Measurements from ENCODE around the gene CST2.
"Not testable (repeated sequence)": the region's sequence is repeated elsewhere in the genome, so short reads cannot be mapped to it uniquely, and the experiment has no call there.

CST2 gene, protein sequence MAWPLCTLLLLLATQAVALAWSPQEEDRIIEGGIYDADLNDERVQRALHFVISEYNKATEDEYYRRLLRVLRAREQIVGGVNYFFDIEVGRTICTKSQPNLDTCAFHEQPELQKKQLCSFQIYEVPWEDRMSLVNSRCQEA

DNA sequence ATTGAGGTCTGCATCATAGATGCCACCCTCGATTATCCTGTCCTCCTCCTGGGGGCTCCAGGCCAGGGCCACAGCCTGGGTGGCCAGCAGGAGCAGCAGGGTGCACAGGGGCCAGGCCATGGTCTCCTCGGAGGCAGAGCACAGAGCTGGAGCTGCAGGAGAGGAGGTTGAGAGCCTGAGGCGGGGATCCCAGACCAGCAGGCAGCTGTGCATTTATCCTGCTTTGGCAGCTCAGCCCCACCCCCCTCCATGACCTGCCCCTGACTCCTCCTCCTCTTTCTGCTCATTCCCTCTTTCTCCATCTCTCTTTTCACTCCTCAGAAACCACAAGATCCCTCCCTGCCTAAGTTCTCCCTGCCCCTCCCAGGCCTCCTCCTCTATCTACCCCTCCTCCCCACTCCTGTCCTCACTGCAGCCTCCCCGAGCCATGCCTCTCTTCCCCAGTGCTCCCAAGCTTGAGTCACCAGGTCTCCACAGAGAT is at the start of gene CST2:
CST2 (minus strand) TSS at position 189 of the 481 bp plus-strand sequence; CDS start at position 120, 69 bp downstream.
- DNase-seq (ENCODE audit: low spot score): no peak

DNA sequence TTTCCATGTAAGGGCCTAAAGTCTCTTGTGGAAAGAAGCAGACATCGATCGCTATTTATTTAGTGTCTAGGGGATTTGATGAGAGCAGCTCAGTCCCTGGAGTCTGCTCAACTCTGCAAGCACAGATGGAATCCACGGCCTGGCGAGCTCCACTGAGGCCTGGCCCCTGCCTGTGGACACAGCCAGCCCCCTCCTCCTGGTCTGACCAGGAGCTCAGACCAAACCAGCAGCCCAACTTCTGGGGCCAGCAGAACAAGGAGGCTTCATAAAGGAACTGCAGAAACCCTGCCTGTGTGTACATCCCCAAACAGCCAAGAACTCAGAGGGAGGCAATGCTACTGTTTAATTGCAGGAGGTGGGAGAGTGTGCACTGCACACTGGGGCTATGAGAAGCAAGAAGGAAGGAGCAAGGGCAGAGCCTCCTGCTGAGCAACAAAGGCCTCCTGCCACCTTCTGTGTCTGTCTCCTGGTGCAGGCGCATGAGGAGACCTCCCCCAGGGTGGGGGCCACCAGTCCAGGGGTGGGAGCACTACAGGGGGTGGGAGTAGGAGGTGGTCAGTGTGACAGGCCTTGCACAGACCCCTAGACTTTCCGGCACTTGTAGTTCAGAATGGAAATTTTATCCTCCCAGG is 49.2 kb upstream of the CST2 start:
- no peak for DNase-seq (ENCODE audit: low spot score)

DNA sequence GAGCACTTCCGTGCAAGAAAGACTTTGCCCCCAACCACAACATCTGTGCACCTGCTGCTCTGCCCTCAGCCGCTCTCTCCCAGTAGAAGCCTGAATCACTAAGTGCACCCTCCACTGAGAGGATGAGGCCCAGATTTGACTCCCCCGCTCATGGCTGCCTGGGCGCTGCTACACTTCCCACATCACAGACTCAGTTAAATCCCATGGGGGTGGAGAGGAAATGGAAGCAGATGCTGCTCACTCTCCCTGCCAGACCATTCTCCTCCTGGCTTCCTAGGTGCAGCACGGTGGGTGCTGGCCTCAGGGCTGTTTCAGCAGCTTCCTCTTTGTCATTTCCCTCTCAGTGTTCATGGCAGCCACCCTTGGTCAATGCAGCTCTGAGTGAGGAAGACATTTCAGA is 48.2 kb upstream of the CST2 start:
- DNase-seq (ENCODE audit: low spot score): no peak

DNA sequence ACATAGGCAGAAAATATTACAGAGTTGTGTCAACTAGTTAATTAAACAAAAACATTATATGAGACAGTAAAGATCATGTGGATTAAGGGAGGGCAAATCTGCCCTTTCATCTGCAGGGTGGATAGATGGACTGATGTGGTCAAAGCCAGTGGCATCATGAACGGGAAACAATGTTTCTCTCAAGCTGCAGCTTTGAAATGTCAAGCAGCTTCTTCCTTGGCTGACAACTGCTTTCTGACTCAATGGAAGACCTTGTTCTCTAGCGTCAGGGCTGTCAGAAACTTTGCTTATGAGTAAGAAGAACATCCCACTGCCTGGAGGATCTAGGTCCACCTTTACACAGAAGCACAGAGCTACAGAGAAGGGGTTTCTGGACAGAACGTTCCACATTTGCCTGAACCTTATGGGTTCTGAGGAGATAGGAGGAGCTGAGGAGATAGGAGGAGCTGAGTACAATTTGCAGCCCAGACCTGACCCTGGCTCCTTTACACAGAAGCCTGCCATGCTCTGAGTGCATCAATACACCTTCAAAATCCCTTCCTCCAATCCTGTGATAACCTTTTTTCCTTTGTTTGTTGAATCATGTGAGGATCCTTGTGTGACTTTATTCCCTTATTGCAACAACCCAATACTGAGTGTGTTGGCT is 47.0 kb upstream of the CST2 start:
- no peak for DNase-seq (ENCODE audit: low spot score)

DNA sequence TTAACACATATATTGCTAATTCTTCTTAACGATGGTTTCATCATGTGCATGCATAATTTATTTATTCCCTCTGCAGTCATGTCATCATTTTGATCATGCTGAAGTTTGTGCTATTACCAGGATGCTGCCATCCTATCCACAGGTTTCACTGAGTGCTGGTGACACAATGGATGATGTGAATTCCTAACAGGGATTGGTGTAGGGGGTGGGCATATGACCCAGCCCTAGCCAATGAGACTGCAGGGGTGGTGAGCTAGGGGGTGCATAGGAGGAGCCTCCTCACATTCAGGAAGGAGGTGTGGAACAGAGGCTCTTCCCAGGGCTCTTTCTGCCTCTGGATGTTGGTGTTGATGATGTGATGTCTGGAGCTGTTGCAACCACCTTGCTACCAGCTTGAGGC is 45.5 kb upstream of the CST2 start:
- DNase-seq (ENCODE audit: low spot score): no peak

DNA sequence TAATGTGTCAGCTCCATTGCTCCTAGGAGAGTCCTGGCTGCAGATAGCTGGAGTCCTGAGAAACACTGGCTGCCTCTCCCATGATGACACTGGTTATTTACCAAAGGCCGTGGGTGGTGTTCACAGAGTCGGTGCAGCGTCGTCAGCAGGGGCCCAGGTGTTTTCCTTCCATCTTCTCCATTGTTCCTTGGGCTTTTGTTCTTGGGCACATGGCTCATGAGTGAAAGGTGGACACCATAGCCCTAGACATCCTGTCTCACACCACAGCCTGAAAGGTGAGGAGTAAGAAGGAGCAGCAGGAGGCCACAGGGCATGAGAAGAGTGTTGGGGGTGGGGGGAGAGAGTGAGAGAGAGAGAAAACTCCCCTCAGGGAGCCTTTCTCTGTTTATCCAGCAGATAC is 43.9 kb upstream of the CST2 start:
- no peak for DNase-seq (ENCODE audit: low spot score)

DNA sequence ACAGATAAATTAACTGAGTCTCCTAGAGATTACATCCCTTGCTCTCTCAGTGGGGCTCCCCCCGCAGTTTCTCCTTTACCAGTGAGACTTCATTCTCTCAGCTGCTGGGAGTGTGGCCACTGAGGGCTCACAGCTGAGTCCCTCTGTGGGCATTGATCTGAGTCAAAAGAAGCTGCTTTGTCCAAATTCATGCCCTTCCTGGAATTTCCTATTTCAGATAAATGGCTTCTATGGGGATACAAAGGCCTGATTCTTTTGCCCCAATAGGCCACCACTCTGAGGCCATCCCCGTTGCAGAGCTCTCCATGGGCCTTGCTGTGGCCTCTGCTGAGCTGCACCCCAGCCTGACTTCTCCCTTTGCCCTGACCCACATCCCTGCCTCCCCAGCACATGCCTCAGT is 43.0 kb upstream of the CST2 start:
- DNase-seq (ENCODE audit: low spot score): peak; percentile 43

DNA sequence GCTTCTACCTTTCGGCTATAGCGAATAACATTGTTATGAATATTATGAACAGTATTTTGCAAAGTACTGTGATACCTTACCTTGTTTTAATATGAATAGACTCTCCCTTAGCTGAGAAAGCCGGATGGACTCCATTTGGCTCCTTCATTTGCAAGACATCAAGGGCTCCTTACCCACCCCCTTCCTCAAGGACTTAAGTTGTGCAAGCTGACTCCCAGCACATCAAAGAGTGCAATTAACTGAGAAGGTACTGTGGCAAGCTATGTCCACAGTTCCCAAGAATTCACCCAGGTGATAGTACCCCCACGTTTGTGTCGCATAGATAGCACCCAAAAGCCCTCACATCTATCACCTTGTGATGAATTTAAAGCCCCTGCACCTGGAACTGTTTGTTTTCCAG is 41.8 kb upstream of the CST2 start:
- no peak for DNase-seq (ENCODE audit: low spot score)

DNA sequence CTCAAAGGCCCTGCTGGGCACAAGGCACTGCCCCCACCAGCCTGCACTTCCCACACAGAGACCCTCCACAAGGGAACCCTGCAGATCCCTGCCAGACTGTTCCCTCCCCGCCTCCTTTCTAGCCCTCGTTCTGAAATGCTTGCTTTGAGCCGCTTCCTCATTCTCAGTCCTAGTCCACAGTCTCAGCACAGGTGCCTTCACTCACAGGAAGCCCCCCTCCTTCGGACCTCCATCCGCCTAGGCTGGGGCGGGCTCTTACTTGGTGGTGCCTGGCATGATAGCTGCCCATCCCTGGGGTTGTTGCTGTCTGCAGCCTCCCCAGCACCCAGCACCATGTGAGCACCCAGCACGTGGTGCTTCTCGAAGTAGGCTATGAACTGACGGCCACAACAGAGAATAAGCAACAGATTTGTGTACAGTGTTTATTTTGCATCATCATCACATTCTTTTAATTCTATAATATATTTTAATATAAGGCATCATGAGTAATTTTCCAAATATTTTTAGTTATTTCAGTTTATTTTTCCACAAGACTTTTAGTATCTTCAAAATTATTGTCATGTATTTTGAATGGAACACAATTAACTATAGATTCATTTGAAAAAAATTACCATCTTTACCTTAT is 40.7 kb upstream of the CST2 start:
- DNase-seq (ENCODE audit: low spot score): no peak

DNA sequence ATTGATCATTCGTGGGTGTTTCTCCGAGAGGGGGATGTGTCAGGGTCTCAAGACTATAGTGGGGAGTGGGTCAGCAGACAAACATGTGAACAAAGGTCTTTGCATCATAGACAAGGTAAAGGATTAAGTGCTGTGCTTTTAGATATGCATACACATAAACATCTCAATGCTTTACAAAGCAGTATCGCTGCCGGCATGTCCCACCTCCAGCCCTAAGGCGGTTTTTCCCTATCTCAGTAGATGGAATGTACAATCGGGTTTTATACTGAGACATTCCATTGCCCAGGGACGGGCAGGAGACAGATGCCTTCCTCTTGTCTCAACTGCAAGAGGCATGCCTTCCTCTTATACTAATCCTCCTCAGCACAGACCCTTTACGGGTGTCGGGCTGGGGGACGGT is 34.2 kb upstream of the CST2 start:
- DNase-seq (ENCODE audit: low spot score): not testable (repeated sequence)

DNA sequence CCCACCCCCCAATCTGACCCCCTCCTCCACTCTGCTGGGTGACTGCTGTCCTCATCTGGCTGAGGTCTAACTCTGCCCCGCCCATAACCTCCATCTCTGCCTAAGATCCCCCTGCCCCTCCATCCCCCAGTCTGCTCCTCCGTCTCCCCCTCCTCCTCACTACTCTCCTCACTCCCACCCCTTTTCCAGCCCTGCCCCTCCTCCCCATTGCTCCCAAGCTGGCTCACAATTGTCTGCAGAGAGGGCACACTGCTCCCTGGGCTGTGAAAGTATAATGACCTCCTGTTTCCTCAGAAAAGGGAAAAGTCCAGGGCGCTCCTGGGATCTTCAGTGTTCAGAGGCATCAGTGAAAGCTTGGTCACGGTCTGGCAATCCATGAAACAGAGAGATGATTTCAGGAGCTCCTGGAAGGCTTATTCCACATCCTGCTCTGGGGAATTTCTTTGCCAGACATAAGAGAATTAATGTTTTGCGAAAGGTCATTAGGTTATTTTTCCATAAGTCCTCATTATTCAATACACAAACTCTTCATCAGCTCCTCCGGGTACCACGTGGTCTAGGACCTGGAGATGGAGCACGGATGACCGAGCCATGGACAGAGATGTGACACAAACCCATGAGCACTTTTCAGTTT is 31.6 kb upstream of the CST2 start:
- no peak for DNase-seq (ENCODE audit: low spot score)

DNA sequence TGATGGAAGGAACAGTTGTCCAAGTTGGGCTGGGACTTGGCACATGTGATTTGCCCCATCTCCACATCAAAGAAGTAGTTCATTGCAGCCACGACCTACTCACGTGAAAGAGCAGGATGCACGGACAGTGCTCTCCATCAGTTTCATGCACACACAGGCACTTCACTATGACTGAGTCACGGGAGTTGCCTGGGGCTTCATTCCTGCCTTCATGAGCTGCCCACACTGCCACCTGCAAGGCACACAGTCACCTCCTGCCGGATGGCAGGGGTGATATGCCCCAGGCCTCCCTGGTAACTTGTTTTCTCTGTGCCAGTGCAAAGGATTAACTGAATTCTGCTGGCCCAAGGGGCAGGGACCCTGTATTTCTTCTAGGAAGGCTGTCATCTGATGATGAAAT is 30.2 kb upstream of the CST2 start:
- no peak for DNase-seq (ENCODE audit: low spot score)

DNA sequence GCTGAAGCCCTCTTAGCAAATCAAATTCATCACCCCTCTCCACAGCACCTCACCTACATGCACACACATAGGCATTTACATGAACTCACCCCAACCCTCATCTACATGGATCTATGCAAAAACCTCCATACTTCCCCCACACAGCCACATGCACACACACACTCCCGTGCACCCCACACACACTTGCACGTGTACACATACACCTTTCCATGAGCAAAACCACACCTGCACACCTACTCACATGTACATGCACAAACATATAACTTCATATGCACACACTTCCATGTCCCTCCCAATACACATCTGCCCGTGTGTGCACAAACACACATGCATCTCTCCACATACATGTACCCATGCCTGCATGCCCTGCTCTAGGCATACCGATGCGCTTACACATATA is 29.7 kb upstream of the CST2 start:
- no peak for DNase-seq (ENCODE audit: low spot score)

DNA sequence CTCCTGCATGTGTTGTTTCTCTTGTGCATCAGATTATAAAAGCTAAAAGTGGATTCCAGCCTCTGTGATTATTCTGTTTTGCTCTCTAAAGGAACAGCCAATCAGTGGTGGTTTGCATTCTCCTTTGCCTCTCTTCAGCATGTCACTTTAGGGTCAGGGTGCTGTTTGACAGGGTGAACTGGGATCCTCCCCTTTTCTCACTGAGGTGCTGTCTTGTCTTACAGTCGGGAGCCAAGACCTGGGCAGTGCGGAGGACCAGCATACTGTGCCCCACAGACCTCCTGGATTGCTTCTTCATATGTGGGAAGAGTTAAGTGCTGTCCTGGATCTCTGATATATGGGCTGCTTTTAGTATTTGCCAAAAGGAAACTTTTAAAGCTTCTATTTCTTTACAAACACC is 15.2 kb upstream of the CST2 start:
- DNase-seq (ENCODE audit: low spot score): no peak

DNA sequence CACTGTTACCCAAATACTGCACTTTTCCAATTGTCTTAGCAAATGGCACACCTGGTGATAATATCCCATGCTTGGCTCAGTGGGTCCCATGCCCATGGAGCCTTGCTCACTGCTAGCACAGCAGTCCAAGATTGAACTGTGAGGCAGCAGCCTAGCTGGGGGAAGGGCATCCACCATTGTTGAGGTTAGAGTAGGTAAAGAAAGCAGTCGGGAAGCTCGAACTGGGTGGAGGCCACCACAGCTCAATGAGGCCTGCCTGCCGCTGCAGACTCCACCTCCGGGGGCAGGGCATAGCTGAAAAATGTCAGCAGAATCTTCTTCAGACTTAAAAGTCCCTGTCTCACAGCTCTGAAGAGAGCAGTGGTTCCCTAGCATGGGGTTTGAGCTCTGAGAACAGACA is 9.2 kb upstream of the CST2 start:
- DNase-seq (ENCODE audit: low spot score): no peak

DNA sequence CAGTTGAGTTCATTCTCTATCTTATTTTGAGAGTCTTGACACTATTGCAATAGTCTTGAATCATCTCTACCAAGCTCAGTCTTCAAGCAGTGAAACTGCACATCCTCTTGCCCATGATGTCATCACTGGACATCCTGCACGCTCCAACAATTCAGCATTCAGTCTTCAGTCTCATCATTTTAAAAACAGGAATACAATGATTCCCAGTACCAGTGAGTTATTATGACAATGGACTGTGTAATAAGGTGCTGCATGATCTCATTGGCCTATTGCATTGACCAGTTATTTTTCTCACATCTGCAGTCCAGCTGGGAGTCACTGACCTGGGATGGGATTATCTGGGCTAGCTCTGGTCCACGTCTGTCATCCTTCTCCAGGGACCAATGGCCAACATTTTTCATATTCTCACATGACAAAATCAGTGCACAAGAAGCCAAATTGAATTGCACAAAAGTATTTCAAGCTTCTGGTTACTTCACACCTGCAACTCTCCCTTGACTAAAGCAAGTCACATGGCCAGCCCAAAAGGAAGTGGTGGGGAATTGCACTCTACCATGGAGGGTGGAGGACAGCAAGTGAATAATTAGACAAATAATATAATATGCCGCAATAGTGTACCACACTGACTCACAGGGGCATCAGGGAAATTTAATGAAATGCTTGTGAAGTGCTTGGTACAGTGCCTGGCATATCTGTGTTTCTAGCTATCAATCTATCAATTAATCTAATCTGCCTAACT is 6.4 kb upstream of the CST2 start:
- DNase-seq (ENCODE audit: low spot score): no peak

DNA sequence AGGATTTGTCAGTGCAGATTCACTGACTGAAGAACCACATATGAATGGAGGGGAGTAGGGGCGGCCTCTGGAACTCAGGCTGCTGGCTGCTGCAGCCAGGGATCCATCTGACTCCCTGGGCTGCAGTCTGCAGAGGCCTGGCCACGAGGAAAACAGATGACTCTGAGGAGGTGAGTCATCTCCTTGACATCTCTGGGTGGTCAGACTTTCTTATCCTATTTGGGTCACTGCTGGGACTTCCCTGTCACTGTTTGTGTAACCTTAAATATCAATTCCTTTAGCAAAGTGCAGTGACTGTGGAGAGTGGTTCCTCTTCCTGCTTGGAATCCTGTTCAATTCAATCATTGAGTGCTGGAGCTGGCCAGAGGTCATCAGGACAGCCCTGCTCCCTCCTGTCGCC is 5.4 kb upstream of the CST2 start:
- not testable (repeated sequence) for DNase-seq (ENCODE audit: low spot score)

DNA sequence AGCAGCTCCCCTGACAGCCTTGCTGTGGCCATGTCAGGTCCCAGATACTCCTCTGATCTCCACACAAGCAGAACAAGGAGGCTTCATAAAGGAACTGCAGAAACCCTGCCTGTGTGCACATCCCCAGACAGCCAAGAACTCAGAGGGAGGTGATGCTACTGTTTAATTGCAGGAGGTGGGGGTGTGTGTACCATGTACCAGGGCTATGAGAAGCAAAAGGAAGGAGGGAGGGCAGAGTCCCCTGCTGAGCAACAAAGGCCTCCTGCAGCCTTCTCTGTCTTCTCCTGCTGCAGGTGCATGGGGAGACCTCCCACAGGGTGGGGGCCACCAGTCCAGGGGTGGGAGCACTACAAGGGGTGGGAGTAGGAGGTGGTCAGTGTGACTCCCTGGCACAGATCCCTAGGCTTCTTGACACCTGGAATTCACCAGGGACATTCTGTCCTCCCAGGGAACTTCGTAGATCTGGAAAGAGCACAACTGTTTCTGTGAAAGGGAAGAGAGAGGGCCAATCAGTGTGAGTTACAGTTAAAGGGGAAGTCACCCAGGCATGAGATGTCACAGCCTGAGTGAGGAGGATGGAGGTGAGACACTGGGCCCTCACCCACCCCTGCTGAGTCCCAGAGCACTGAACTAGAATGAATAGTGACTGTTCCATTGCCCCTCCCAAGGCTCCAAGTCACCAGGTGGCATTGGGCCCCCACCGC is 2.8 kb downstream of the CST2 start:
- no peak for DNase-seq (ENCODE audit: low spot score)

DNA sequence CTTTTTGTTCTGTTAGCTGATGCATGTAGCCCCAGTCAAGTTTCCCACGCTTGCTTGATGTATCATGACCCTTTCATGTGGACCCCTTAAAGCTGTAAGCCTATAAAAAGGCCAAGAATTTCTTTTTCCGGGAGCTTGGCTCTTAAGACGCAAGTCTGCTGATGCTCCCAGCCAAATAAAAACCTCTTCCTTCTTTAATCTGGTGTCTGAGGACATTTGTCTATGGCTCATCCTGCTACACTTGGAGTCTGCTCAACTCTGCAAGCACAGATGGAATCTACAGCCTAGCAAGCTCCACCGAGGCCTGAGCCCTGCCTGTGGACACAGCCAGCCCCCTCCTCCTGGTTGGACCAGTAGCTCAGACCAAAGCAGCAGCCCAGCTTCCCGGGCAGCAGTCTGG is 3.4 kb downstream of the CST2 start:
- no peak for DNase-seq (ENCODE audit: low spot score)

DNA sequence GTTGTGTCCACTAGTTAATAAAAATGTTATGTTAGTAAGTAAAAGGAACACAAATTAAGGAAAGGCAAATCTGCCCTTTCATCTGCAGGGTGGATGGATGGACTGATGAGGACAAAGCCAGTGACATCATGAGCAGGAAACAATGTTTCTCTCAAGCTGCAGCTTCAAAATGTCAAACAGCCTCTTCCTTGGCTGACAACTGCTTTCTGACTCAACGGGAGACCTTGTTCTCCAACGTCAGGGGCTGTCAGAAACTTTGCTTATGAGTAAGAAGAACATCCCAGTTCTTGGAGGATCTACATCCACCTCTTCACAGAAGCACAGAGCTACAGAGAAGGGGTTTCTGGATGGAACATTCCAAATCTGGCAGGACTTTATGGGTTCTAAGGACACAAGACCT is 6.0 kb downstream of the CST2 start:
- no peak for DNase-seq (ENCODE audit: low spot score)

DNA sequence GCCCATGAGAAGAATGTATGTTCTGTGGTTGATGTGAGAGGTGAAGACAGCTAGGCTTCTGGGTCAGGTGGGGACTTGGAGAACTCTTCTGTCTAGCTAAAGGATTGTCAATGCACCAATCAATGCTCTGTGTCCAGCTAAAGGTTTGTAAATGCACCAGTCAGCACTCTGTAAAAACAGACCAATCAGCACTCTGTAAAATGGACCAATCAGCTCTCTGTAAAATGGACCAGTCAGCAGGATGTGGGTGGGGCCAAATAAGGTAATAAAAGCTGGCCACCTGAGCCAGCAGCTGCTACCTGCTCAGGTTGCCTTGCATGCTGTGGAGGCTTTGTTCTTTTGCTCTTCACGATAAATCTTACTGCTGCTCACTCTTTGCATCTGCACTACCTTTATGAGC is 15.0 kb downstream of the CST2 start:
- DNase-seq (ENCODE audit: low spot score): not testable (repeated sequence)

Data from globus pallidus (tissue), 1 donor.